HG03442 (cell line): Measurements from ENCODE around the gene SDF2L1.
"Not testable (repeated sequence)": the region's sequence is repeated elsewhere in the genome, so short reads cannot be mapped to it uniquely, and the experiment has no call there.

ENCODE experiments used
- ATAC-seq: cut with Tn5 transposase; IDR thresholded peaks from one replicate; pipeline ENCODE4 v1.9.1; 2021; ENCODE audit warnings: mild to moderate bottlenecking, moderate library complexity; ENCODE audit not compliant: unreplicated experiment

The SDF2L1 gene

DNA sequence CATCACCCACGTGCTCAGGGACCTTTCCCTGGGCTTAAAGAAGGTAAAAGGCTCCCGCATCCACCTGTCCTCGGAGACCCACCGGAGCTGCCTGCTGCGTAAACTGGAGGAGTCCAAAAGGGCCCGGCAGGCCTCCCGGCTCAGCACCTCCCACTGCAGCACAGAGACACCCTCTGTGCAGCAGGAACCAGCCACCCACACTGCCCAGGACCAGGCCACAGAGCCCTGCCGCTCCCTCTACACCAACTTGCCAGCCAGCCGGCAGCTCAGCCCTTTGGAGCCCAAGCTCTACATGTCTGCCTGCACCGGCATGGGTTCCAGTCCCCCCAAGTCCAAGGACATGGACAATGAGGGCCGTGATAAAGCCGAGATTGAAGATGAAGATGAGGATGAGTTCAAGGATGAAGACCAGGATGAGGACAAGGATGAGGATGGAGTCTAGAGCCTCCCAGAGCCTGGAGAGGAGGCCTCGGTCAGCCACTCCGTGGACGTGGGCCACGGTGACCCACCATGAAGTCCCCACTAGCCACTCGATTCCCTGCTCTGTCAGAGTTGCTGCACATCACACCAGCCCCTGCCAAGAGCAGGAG, 5.4 kb upstream of the SDF2L1 start:
- ATAC-seq: no peak

- ATAC-seq: not testable (repeated sequence)
Measured at GRCh38 chr22:21637450-21637849, 4.7 kb upstream of the SDF2L1 start.

GRCh38 chr22:21639359-21639758, 2.7 kb upstream of the SDF2L1 start:
- ATAC-seq: no peak

- ATAC-seq: no peak
Measured at GRCh38 chr22:21640810-21641209, 1.3 kb upstream of the SDF2L1 start.

GRCh38 chr22:21641417-21641788, 699 bp upstream of the SDF2L1 start:
- no peak for ATAC-seq

- ATAC-seq: no peak
Measured at GRCh38 chr22:21642584-21643448, 714 bp downstream of the SDF2L1 start.

- ATAC-seq: no peak
Measured at GRCh38 chr22:21643533-21644357, 1.6 kb downstream of the SDF2L1 start.

- ATAC-seq: not testable (repeated sequence)
Measured at GRCh38 chr22:21645513-21645912, 3.4 kb downstream of the SDF2L1 start.

DNA sequence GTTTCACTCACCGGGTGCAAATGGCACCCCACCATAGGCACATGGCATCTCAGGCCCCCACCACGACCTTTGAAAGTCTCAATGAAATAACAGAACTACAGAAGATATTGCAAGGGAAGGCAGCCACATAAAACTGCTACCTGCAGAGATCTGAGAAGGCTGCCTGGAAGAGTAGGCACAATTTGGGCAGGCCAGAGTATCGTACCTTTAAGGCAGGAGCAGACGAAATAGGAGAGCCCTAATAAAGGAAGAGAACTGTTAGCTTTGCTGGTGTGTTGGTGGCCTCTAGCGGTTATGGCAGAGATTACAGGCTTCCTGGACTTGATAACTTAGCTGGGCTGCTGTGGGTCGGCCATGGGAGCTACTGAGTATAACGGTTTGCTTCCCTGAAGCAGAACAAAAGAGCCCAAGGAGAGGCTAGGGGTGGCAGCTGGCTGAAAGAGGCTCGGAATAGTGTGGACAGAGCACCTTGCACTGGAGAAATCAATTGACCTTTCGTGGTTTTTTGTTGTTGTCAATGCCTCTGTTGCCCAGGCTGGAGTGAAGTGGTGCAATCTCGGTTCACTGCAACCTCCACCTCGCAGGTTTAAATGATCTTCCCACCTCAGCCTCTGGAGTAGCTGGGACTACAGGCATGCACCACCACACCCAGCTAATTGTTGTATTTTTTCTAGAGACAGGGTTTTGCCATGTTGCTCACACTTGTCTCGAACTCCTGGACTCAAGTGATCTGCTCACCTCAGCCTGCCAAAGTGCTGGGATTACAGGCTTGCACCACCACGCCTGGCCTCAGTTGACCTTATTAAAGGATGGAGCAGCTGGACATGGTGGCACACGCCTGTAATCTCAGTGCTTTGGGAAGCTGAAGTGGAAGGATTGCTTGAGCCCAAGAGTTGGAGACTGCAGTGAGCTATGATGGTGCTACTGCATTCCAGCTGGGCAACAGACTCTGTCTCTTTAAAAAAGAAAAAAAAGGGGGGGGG, 4.8 kb downstream of the SDF2L1 start:
- no peak for ATAC-seq

DNA sequence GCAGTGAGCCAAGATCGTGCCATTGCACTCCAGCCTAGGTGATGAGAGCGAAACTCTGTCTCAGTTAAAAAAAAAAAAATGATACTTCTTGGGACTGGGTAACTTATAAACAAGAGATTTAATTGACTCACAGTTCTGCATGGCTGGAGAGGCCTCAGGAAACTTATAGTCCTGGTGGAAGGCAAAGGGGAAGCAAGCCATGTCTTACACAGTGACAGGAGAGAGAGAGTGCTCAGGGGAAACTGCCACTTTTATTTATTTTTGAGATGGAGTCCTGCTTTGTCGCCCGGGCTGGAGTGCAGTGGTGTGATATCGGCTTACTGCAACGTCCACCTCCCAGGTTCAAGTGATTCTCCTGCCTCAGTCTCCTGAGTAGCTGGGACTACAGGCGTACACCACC, 8.2 kb downstream of the SDF2L1 start:
- ATAC-seq: no peak

DNA sequence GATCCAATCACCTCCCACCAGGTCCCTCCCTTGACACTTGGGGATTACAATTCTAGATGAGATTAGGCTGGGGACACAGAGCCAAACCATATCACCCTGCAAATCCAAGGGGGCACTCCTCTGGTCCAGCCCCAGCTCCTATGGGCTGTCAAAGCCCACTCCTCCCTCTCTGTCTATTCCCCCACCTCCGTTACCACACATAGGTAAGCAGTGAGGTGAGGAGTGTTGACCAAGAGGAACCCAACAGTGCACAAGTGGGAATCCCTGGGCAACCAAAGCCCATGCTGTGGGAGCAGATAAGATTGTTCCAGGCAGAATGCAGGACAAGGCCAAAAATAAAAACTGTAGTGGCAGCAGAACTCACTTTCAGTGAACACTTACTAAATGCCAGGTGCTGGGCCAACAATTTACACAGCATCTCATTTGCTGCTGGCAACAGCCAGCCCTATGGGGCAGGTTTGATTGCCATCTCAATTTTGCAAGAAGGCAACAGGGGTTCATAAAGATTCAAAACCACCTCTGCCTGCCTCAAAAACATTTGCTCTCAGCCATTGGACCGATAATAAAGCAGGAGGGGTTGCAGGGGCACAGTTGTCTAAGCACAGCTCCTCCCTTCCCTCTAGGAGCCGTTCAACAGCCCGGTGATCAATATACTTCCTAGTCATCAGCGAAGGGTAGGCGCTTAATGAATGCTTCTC, 8.9 kb downstream of the SDF2L1 start:
- no peak for ATAC-seq

DNA sequence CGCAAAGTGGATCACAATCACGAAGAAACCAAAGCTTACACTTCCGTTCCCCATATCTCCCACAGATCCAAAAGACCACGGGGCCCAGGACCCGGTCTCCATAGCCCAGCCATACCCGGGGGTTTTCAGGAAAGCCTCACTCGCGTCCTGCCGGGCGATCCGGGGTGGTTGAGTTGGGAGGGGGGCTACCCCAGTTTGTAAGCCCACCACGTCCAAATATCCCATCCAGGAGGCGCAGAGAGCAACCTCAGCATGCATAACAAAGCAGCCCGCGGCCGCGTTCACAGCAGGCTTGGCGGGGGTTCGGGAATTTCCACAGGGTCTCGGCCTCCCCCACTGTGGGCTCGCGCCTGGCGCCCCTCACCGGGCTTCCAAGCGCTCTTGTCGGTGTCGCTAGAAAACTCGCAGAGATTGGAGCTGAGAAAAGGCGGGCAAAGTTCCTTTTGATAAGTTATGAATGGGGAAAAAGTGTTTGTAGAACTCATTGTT, 9.5 kb downstream of the SDF2L1 start:
- peak; percentile 27 for ATAC-seq

- peak; percentile 73 for ATAC-seq
Measured at GRCh38 chr22:21652010-21652546, 10.0 kb downstream of the SDF2L1 start.

DNA sequence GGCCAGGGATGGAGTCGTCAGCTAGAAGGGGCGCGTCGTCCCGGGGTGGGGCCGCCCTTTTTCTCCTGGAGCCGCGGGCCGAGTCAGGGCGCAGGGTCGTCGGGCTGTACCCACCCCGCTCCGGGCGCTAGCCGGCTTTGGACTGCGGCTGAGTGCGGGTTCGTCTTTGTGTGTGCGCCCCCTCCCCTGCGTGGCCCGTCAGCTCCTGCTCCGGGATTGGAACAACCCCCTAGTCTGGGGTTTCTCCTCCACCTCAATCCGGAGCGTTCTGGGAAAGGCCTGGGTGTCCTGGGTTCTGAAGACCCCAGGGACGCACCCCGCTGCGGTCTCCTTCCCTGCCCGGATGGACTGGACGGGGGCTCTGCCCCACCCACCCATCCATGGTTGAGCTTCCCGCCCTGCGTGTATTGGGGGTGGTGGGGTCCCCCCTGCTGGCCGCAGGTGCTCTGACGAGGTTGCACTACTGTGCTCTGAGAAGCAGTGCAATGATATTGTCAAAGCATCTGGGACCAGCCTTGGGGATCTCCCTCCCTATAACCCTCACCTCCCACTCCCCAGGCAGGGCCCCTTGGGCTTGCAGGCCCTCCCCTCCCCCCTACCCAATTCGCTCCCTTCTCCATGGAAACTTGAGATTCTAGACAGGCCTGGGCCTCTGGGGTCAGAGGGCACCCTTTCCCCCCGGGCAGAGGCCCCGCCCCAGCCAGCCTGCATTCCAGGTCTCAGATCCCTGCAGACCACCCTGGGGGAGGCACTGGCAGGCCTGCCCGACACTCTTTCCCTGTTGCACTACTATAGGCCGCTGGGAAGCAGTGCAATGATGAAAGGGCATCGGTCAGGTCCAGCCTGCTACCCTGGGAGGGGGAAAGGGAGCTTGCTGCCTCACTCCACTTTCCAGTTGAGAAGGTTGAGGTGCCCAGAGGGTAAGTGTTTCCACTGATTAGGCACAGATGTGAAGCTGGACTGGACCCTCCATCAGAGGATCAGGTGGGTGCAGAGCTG, 10.7 kb downstream of the SDF2L1 start:
- no peak for ATAC-seq

DNA sequence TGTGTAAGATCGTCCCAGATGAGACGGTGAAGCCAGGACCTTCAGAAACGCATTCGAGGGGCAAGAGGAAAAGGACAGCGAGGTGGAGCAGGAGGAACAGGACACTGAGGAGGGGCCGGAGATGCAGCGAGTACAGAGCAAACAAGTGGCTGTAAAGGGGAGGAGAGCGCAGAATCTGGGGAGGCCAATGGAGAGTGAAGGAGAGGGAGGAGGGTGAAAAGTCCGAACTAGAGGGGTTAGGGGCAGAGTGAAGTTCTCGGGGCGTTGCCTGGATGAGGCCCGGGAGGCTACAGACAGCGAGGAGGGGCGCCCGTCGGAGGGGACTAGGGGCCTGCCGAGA, 14.9 kb downstream of the SDF2L1 start:
- no peak for ATAC-seq

GRCh38 chr22:21657360-21658032, 15.4 kb downstream of the SDF2L1 start:
- peak; percentile 68 for ATAC-seq

DNA sequence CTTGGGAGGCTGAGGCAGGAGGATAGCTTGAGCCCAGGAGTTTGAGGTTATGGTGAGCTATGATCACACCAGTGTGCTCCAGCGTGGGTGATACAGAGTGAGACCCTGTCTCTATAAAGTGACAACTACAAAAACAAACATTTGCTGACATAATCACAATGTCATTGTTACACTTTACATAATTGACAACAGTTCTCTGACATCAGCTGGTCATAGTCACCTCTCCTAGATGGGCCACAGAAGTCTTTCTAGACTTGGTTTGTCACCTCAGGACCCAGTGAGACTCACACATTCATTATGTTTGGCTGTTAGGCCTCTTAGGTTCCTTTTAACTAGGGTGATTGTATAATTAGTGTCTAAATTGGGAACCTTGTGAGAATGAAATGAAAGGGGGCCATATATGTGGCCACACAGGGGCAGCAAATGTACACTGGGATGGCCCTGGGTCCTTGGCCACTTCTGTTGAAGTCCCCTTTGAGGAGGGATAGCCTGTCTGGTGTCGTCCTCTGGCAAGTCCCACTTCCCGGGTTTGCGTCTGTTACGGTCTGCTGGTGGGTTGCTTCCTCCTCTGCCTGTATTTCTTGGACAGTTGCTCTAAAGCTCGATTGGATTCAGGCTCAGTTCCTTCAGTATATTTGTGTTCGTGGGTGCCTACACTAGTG, 17.9 kb downstream of the SDF2L1 start:
- ATAC-seq: no peak
